ENCODE data around the gene CCDC60. TPM values are rescaled to one million over a fixed set of nuclear protein-coding genes. Genes with fewer than 3 reads are reported as not detected.

The CCDC60 gene
- total and polyA plus RNA-seq, 12 donors: not detected

DNA sequence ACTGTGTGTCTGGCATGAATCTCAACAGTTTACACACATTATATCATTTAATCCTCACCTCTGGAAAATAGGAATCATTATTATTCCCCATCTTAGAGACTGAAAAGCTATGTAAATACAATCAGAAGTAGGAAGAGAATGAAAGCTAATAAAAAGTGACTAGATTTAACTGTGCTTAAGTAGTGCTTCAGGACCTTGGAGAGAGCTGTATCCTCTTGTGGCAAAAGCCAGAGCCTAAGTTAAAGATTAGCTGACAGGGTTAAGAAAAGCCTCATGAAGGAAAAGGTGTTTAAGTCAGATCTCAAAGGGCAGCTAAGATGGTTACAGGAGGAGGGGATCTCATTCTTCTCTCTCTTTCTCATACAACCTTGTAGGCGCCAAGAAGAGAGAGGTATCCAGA, 193.7 kb downstream of the CCDC60 start:
- intact Hi-C loops (cut with DNase I): no loop called here
- 36 to 50% (median 42%) methylated on average over 1 of the region's 1 CpG for WGBS, 4 donors

GRCh38 chr12:119540476-119540875, 205.9 kb downstream of the CCDC60 start:
- no peak for TF ChIP-seq POLR2A (IDR thresholded peaks at IDR 0.05)
- H3K4me1 ChIP-seq (replicated peaks in 1 of 2): no peaks in the 10 kb centered on the region
- H3K27me3 ChIP-seq: no peaks in the 10 kb centered on the region
- 67 to 87% (median 84%) methylated on average over 1 to 3 of the region's 3 CpGs for WGBS, 4 donors
- no peak overlapping the region for H3K4me3 ChIP-seq
- intact Hi-C loops (cut with DNase I): loop anchor here in 1 of 2 donors (10.0 kb wide), 2 partner anchors 96 to 566 kb away; no protein-coding TSS in a partner anchor
- DNase-seq: no peak
- H3K9me3 ChIP-seq (replicated peaks in 1 of 3): no peaks in the 10 kb centered on the region
- H3K27ac ChIP-seq: no peak overlapping the region
- no peaks in the 10 kb centered on the region for H3K36me3 ChIP-seq (replicated peaks in 1 of 2)

More for the DNA sequence above, 193.7 kb downstream of the CCDC60 start:
- Histone ChIP-seq H3K27ac (no peak overlapping the region), H3K9me3 (replicated peaks in 1 of 3) (no peaks in the 10 kb centered on the region), H3K36me3 (replicated peaks in 1 of 2) (no peaks in the 10 kb centered on the region), H3K4me3 (no peak overlapping the region), H3K4me1 (replicated peaks in 1 of 2) (no peaks in the 10 kb centered on the region), H3K27me3 (no peaks in the 10 kb centered on the region)
- TF ChIP-seq, protein P1, sequence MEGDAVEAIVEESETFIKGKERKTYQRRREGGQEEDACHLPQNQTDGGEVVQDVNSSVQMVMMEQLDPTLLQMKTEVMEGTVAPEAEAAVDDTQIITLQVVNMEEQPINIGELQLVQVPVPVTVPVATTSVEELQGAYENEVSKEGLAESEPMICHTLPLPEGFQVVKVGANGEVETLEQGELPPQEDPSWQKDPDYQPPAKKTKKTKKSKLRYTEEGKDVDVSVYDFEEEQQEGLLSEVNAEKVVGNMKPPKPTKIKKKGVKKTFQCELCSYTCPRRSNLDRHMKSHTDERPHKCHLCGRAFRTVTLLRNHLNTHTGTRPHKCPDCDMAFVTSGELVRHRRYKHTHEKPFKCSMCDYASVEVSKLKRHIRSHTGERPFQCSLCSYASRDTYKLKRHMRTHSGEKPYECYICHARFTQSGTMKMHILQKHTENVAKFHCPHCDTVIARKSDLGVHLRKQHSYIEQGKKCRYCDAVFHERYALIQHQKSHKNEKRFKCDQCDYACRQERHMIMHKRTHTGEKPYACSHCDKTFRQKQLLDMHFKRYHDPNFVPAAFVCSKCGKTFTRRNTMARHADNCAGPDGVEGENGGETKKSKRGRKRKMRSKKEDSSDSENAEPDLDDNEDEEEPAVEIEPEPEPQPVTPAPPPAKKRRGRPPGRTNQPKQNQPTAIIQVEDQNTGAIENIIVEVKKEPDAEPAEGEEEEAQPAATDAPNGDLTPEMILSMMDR (IDR thresholded peaks at IDR 0.05): no peak
- TF ChIP-seq POLR2A (IDR thresholded peaks at IDR 0.05): no peak
- DNase-seq: no peak

DNA sequence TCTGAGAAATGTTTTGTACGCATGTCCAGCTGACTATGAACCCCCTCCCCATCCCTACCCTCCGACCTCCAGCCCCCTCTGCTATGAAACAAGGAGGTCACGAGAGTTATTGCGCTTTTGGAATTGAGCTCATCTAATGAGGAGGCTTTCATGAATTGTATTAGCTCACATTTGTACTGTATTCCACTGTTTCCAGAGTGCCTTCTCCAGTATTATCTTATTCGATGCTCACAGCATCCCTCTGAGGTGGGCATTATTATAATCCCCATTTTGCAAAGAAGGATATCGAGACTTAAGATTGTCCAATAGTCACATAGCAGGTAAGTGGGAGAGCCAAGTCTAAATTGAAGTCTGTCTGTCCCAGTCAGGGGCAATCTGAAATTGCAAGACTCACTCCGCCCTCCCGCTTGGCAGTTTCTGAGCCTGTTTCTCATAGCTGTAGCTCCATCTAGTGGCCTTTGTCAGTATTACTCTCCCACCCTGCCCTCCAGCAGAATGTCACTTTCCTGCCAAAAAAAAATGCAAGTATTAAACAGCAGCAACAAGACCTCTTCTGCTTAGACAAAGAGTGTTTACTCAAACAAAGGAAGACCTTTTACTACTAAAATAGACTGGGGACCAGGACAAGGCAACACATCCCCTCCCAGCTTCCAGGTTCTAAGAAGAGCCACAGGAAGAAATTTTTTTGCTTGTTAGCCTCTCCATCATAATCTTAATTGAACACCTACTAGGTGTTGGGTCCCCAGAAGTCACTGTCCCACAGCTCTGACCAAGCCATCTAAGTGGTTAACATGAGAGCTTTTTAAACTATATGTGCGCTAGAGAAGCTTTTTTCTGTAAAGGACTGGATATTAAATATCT, 210.5 kb downstream of the CCDC60 start:
- no peak for TF ChIP-seq POLR2A (IDR thresholded peaks at IDR 0.05)
- TF ChIP-seq, protein P1 (IDR thresholded peaks at IDR 0.05): peak; percentile 76 to 89 (median 84)
- no peaks in the 10 kb centered on the region for H3K27me3 ChIP-seq
- intact Hi-C loops (cut with DNase I): loop anchor here in 1 of 2 donors (10.0 kb wide), 2 partner anchors 100 to 570 kb away; no protein-coding TSS in a partner anchor
- no peak overlapping the region for H3K4me3 ChIP-seq
- no peaks in the 10 kb centered on the region for H3K4me1 ChIP-seq (replicated peaks in 1 of 2)
- no peak overlapping the region for H3K27ac ChIP-seq
- peak; percentile 53 to 82 (median 69) for DNase-seq
- H3K36me3 ChIP-seq (replicated peaks in 1 of 2): no peaks in the 10 kb centered on the region
- no peaks in the 10 kb centered on the region for H3K9me3 ChIP-seq (replicated peaks in 1 of 3)
- WGBS, 4 donors: 37 to 45% (median 39%) methylated on average over 9 of the region's 9 CpGs

DNA sequence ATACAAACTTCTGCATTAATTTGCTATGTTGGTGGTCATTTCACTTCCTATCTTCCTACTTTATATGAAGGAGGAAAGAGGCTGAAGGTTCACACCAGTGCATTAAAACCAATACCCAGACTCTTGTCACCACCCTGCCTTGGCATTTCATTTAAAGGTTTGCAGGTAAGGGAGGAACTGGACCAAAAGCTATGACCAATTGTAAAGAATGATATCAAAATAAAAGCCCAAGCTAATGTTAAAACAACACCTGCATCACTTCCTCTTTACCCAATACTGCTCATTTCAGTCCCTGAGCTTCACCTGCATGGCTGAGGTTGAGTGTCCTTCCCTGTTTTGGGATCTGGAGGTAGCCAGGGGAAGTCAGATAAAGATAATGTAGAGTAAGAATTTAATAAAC, 211.8 kb downstream of the CCDC60 start:
- Histone ChIP-seq H3K27me3 (no peaks in the 10 kb centered on the region), H3K4me3 (no peak overlapping the region), H3K4me1 (replicated peaks in 1 of 2) (no peaks in the 10 kb centered on the region), H3K9me3 (replicated peaks in 1 of 3) (no peaks in the 10 kb centered on the region), H3K36me3 (replicated peaks in 1 of 2) (no peaks in the 10 kb centered on the region), H3K27ac (no peak overlapping the region)
- no peak for DNase-seq
- TF ChIP-seq, protein P1 (IDR thresholded peaks at IDR 0.05): no peak
- no peak for TF ChIP-seq POLR2A (IDR thresholded peaks at IDR 0.05)
- intact Hi-C loops (cut with DNase I): loop anchor here in 1 of 2 donors (10.0 kb wide), 2 partner anchors 102 to 572 kb away; no protein-coding TSS in a partner anchor

All from adrenal gland (tissue), 12 donors.